ENCODE measurements around the gene GNPTAB. TPM values are rescaled to one million over a fixed set of nuclear protein-coding genes. Genes with fewer than 3 reads are reported as not detected.

The GNPTAB gene
- total and polyA plus RNA-seq, 2 of the 4 experiments (the other 2 are of a cell fraction), result 16.0 to 24.2 TPM

DNA sequence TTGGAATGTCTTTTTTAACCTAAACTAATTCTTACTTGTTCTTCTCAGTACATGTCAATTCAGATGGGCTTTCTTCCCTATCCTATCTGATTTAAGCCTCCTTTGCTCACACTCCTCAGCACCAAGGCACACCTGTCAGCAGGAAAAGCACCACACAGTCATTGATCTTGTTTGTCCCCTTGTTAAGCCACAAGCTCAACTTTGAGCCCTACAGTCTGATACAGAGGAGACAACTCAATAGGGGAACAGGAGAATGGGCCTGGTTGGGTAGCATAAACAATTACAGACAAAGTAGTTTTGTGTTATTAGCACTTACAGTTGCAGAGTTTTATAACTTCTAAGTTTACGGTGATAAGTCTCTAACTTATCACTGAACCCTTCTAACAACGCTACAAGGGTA lies 62.0 kb downstream of the GNPTAB start:
- H3K9ac ChIP-seq (ENCODE audit: low read depth, low read length), result no peak overlapping the region
- H3K4me1 ChIP-seq (ENCODE audit: control insufficient read depth, insufficient read depth, low read length), result no peaks in the 10 kb centered on the region
- H2BK20ac ChIP-seq (ENCODE audit: low read depth, low read length), result no peak overlapping the region
- CTCF ChIA-PET, result interaction anchor here (0.5 to 1.8 kb wide), 3 partner anchors 9 to 359 kb away, joined by 4 to 7 read pairs (median 5); no protein-coding TSS in a partner anchor
- no peaks in the 10 kb centered on the region for H3K9me3 ChIP-seq (ENCODE audit: control insufficient read depth, insufficient read depth, low read length)
- H2BK5ac ChIP-seq (ENCODE audit: low read depth, low read length, poor library complexity, severe bottlenecking), result no peak overlapping the region
- no peak overlapping the region for H2AK5ac ChIP-seq (ENCODE audit: low read depth, low read length)
- no peak overlapping the region for H3K18ac ChIP-seq (ENCODE audit: low read depth, low read length)
- no peak overlapping the region for H2AFZ ChIP-seq (replicated peaks; ENCODE audit: low read length, poor library complexity)
- DNase-seq (no peak), ATAC-seq (ENCODE audit: low read depth) (no peak)
- H3K9me1 ChIP-seq (ENCODE audit: insufficient read depth, low read length), result no peaks in the 10 kb centered on the region
- no peak overlapping the region for H2BK120ac ChIP-seq (ENCODE audit: low read depth, low read length)
- no peaks in the 10 kb centered on the region; the same call in 1 of the 2 replicates for H4K20me1 ChIP-seq (ENCODE audit: insufficient read depth, low read length)
- dilution Hi-C loops (cut with HindIII; ENCODE audit: low sequenced_read_pairs, unreplicated experiment) (no loop called here), in situ Hi-C loops (cut with MboI; ENCODE audit: low sequenced_read_pairs) (loop anchor here (10.0 kb wide), 1 partner anchor 354 kb away; no protein-coding TSS in a partner anchor), intact Hi-C loops (cut with micrococcal nuclease) (no loop called here)
- H3K23ac ChIP-seq (ENCODE audit: low read depth, low read length), result no peak overlapping the region
- H2BK15ac ChIP-seq (ENCODE audit: low read depth, low read length), result no peak overlapping the region
- TF ChIP-seq MAZ (IDR thresholded peaks at IDR 0.05; ENCODE audit: borderline replicate concordance, low read depth, low read length), result no peak
- TF ChIP-seq, protein P1, sequence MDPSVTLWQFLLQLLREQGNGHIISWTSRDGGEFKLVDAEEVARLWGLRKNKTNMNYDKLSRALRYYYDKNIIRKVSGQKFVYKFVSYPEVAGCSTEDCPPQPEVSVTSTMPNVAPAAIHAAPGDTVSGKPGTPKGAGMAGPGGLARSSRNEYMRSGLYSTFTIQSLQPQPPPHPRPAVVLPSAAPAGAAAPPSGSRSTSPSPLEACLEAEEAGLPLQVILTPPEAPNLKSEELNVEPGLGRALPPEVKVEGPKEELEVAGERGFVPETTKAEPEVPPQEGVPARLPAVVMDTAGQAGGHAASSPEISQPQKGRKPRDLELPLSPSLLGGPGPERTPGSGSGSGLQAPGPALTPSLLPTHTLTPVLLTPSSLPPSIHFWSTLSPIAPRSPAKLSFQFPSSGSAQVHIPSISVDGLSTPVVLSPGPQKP (IDR thresholded peaks at IDR 0.05; ENCODE audit: borderline replicate concordance, low read depth, low read length), result no peak
- no peak overlapping the region for H4K5ac ChIP-seq (ENCODE audit: low read depth, low read length)
- H3K27ac ChIP-seq (ENCODE audit: insufficient read depth, low read length), result no peak overlapping the region
- BruUV-seq (replicated peaks), result no TSS peak
- no peak overlapping the region for H3K14ac ChIP-seq (replicated peaks; ENCODE audit: low read depth, low read length)
- no CpG with 5 or more reads among the region's 2 CpGs for WGBS, 2 experiments (ENCODE audit: extremely low coverage in 2 of 2, insufficient read length in 1 of 2)
- no peaks in the 10 kb centered on the region for H3K27me3 ChIP-seq (ENCODE audit: control insufficient read depth, insufficient read depth, low read length)
- no peak overlapping the region for H3K56ac ChIP-seq (ENCODE audit: extremely low read depth, insufficient read depth, low read length)
- no peaks in the 10 kb centered on the region for H3K79me1 ChIP-seq (ENCODE audit: low read depth in 1 of 2, low read length in 2 of 2)
- POLR2A ChIA-PET (ENCODE audit: unreplicated experiment), result no interaction called here
- H3K4me2 ChIP-seq (ENCODE audit: low read depth, low read length), result no peak overlapping the region
- H4K91ac ChIP-seq (ENCODE audit: insufficient read depth, low read depth, low read length), result no peak overlapping the region
- H3K36me3 ChIP-seq (ENCODE audit: control insufficient read depth, insufficient read depth, low read length), result peaks cover 13% of the 10 kb centered on the region
- H4K8ac ChIP-seq (ENCODE audit: low read depth in 2 of 2, low read length in 2 of 2), result no peak overlapping the region
- no peak overlapping the region for H3K4me3 ChIP-seq (ENCODE audit: insufficient read depth, low read depth, low read length)
- no peak overlapping the region for H2AK9ac ChIP-seq (replicated peaks; ENCODE audit: low read depth, low read length, poor library complexity)
- no peak overlapping the region for H3K4ac ChIP-seq (ENCODE audit: low read depth, low read length)
